H1 (cell line): Measurements from ENCODE around the gene TEX54. TPM values are rescaled to one million over a fixed set of nuclear protein-coding genes. Genes with fewer than 3 reads are reported as not detected.

Experiments used
- CTCF ChIA-PET: fragments of 300-600 bp; sonication (Branson Sonifier 250); formaldehyde crosslinking; loops from one replicate; lab custom pipeline; 2021; ENCODE audit not compliant: partially characterized antibody; lab: Charles Lee
- POLR2A ChIA-PET: fragments of 300-600 bp; sonication (Branson Sonifier 250); formaldehyde crosslinking; loops from one replicate; lab custom pipeline; 2021; ENCODE audit warnings: inconsistent platforms; ENCODE audit not compliant: partially characterized antibody; lab: Charles Lee
- DNase-seq, 2 experiments: peaks; one replicate each; pipeline versions ENCODE4 v3.0.0 to v3.0.0-alpha.2; 2010 to 2022; ENCODE audit warnings: low spot score in 2 of 2, low read depth in 1 of 2, mixed read lengths in 1 of 2
- FAIRE-seq: peaks from 2 replicates; lab custom pipeline; 2011; peaks lifted over from hg19 to GRCh38; lab: Jason Lieb, UNC
- H2AFZ ChIP-seq: 2 replicates; pipeline ENCODE4 v1.8.1; 2012; ENCODE audit warnings: low read length, inconsistent platforms
- H2AK5ac ChIP-seq: 2 replicates; pipeline ENCODE4 v1.6.1; 2013; ENCODE audit warnings: low read depth, low read length
- H2BK120ac ChIP-seq: replicated peaks from 2 replicates; pipeline ENCODE3; 2013; ENCODE audit warnings: low read depth, low read length, inconsistent platforms
- H2BK12ac ChIP-seq: 2 replicates; pipeline ENCODE4 v1.6.1; 2013; ENCODE audit warnings: low read depth, low read length
- H2BK15ac ChIP-seq: 2 replicates; pipeline ENCODE4 v1.6.1; 2013; ENCODE audit warnings: low read length
- H2BK20ac ChIP-seq: 2 replicates; pipeline ENCODE4 v1.6.1; 2013; ENCODE audit warnings: low read length
- H2BK5ac ChIP-seq: 2 replicates; pipeline ENCODE4 v1.6.1; 2013; ENCODE audit warnings: low read depth, low read length
- H3K14ac ChIP-seq: 2 replicates; pipeline ENCODE4 v1.6.1; 2013; ENCODE audit warnings: inconsistent platforms; ENCODE audit not compliant: insufficient read length
- H3K18ac ChIP-seq: 2 replicates; pipeline ENCODE4 v1.6.1; 2013; ENCODE audit warnings: low read length; ENCODE audit errors: extremely low read depth
- H3K23ac ChIP-seq: 2 replicates; pipeline ENCODE4 v1.6.1; 2013; ENCODE audit warnings: inconsistent platforms; ENCODE audit not compliant: insufficient read length
- H3K23me2 ChIP-seq: 2 replicates; pipeline ENCODE4 v1.6.1; 2013; ENCODE audit warnings: low read depth, low read length
- H3K27ac ChIP-seq: 2 replicates; pipeline ENCODE4 v1.6.1; 2011; ENCODE audit warnings: low read depth, low read length, inconsistent platforms
- H3K27me3 ChIP-seq, 4 experiments: replicated peaks in 1 of 4; 1 replicate in 1 of 4; 2 replicates in 3 of 4; pipeline versions ENCODE4 v1.6.1 to v1.8.1; 2011 to 2013; ENCODE audit warnings: low read length in 3 of 4, mild to moderate bottlenecking in 3 of 4, inconsistent platforms in 2 of 4, mixed read lengths in 2 of 4, moderate library complexity in 1 of 4; ENCODE audit not compliant: control insufficient read depth in 3 of 4, insufficient read depth in 3 of 4; ENCODE audit errors: extremely low read depth in 1 of 4
- H3K36me3 ChIP-seq, 4 experiments: 2 replicates each; pipeline versions ENCODE4 v1.6.1 to v1.8.1; 2011 to 2013; ENCODE audit warnings: mild to moderate bottlenecking in 4 of 4, low read length in 3 of 4, moderate library complexity in 2 of 4, control low read depth in 1 of 4, inconsistent platforms in 1 of 4; ENCODE audit not compliant: insufficient read depth in 4 of 4, control insufficient read depth in 2 of 4
- H3K4ac ChIP-seq: replicated peaks from 2 replicates; pipeline ENCODE3; 2013; ENCODE audit warnings: low read length, low read depth, mixed read lengths, inconsistent platforms; ENCODE audit not compliant: insufficient read length
- H3K4me1 ChIP-seq, 4 experiments: replicated peaks in 1 of 4; 1 replicate in 1 of 4; 2 replicates in 3 of 4; pipeline versions ENCODE4 v1.6.1 to v1.8.1; 2011 to 2013; ENCODE audit warnings: low read length in 3 of 4, inconsistent platforms in 2 of 4, mixed read lengths in 1 of 4; ENCODE audit not compliant: insufficient read depth in 4 of 4, control insufficient read depth in 3 of 4
- H3K4me2 ChIP-seq, 2 experiments: 2 replicates each; pipeline versions ENCODE4 v1.6.1 to v1.8.1; 2011 to 2013; ENCODE audit warnings: low read depth in 2 of 2, low read length in 2 of 2, control low read depth in 1 of 2, inconsistent platforms in 1 of 2, mild to moderate bottlenecking in 1 of 2; ENCODE audit not compliant: insufficient read depth in 1 of 2
- H3K4me3 ChIP-seq, 4 experiments: fragments of 200-600, 300-600 bp in 1 of 4; sonication (generic), shearing (Covaris generic), sonication (Bioruptor Twin) in 1 of 4; 2 replicates each; pipeline versions ENCODE4 v1.5.1 to v1.8.1; 2011 to 2016; ENCODE audit warnings: low read length in 4 of 4, low read depth in 3 of 4, control low read depth in 2 of 4, inconsistent platforms in 2 of 4, mild to moderate bottlenecking in 2 of 4, mixed read lengths in 1 of 4, moderate library complexity in 1 of 4; ENCODE audit not compliant: insufficient read depth in 2 of 4; ENCODE audit errors: extremely low read depth in 1 of 4
- H3K56ac ChIP-seq: replicated peaks from 2 replicates; pipeline ENCODE3; 2013; ENCODE audit warnings: low read depth, mild to moderate bottlenecking, mixed read lengths, low read length, inconsistent platforms; ENCODE audit not compliant: insufficient read length
- H3K79me1 ChIP-seq: 2 replicates; pipeline ENCODE4 v1.6.1; 2013; ENCODE audit warnings: low read depth, low read length, control low read depth
- H3K79me2 ChIP-seq, 2 experiments: 2 replicates each; pipeline versions ENCODE4 v1.6.1 to v1.8.1; 2012 to 2013; ENCODE audit warnings: low read length in 2 of 2, mild to moderate bottlenecking in 2 of 2, inconsistent platforms in 1 of 2; ENCODE audit not compliant: insufficient read depth in 2 of 2, control insufficient read depth in 1 of 2
- H3K9ac ChIP-seq, 4 experiments: replicated peaks in 1 of 4; 1 replicate in 1 of 4; 2 replicates in 3 of 4; pipeline versions ENCODE4 v1.6.1 to v1.8.1; 2011 to 2013; ENCODE audit warnings: low read depth in 3 of 4, low read length in 3 of 4, control low read depth in 2 of 4, mild to moderate bottlenecking in 2 of 4, moderate library complexity in 2 of 4, inconsistent platforms in 1 of 4; ENCODE audit errors: extremely low read depth in 1 of 4
- H3K9me3 ChIP-seq, 2 experiments: 2 replicates each; pipeline versions ENCODE4 v1.6.1 to v1.8.1; 2012 to 2013; ENCODE audit warnings: mild to moderate bottlenecking in 2 of 2, moderate library complexity in 2 of 2, control low read depth in 1 of 2, inconsistent platforms in 1 of 2, low read depth in 1 of 2, low read length in 1 of 2, mixed read lengths in 1 of 2; ENCODE audit not compliant: insufficient read depth in 2 of 2
- H4K20me1 ChIP-seq, 2 experiments: replicated peaks in 1 of 2; 2 replicates each; pipeline versions ENCODE3 to v1.8.1; 2011 to 2013; ENCODE audit warnings: inconsistent platforms in 2 of 2, low read length in 2 of 2, mild to moderate bottlenecking in 1 of 2; ENCODE audit not compliant: insufficient read depth in 2 of 2, control insufficient read depth in 1 of 2
- H4K5ac ChIP-seq: 2 replicates; pipeline ENCODE4 v1.6.1; 2013; ENCODE audit warnings: low read length, low read depth, mixed read lengths, inconsistent platforms; ENCODE audit not compliant: insufficient read length
- H4K8ac ChIP-seq: 2 replicates; pipeline ENCODE4 v1.8.0; 2013; ENCODE audit warnings: mild to moderate bottlenecking, moderate library complexity, low read length, inconsistent platforms; ENCODE audit not compliant: insufficient read depth; ENCODE audit errors: extremely low read depth
- H4K91ac ChIP-seq: replicated peaks from 2 replicates; pipeline ENCODE3; 2013; ENCODE audit warnings: low read length, mixed read lengths, inconsistent platforms; ENCODE audit not compliant: insufficient read length
- ASH2L ChIP-seq: fragments of 200-600, 300-600 bp; sonication (generic); IDR thresholded peaks from one replicate; pipeline ENCODE4 v1.7.1; 2017; ENCODE audit warnings: low read length
- CREB1 ChIP-seq: IDR thresholded peaks from 2 replicates; pipeline ENCODE4 v1.6.1; 2012; ENCODE audit warnings: inconsistent platforms
- EGR1 ChIP-seq: IDR thresholded peaks from 2 replicates; pipeline ENCODE4 v1.6.1; 2011; ENCODE audit warnings: low read depth, low read length, borderline replicate concordance
- EP300 ChIP-seq, 2 experiments: IDR thresholded peaks; 1 replicate in 1 of 2; 2 replicates in 1 of 2; pipeline ENCODE4 v1.6.1; 2011 to 2012; ENCODE audit warnings: low read depth in 2 of 2, low read length in 2 of 2, mild to moderate bottlenecking in 2 of 2, borderline replicate concordance in 1 of 2, inconsistent platforms in 1 of 2, moderate library complexity in 1 of 2
- HDAC2 ChIP-seq, 2 experiments: fragments of 300-600 bp in 1 of 2; sonication (generic) in 1 of 2; IDR thresholded peaks; 2 replicates each; pipeline ENCODE4 v1.6.1; 2011 to 2012; ENCODE audit warnings: low read depth in 2 of 2, low read length in 2 of 2, mild to moderate bottlenecking in 2 of 2, moderate library complexity in 2 of 2, borderline replicate concordance in 1 of 2, inconsistent platforms in 1 of 2
- KDM5A ChIP-seq: fragments of 200-600 bp; IDR thresholded peaks from 2 replicates; pipeline ENCODE4 v1.7.1; 2012; ENCODE audit warnings: mild to moderate bottlenecking, low read length, inconsistent platforms, mixed read lengths
- RFX5 ChIP-seq: IDR thresholded peaks from 2 replicates; pipeline ENCODE4 v1.6.1; 2011; ENCODE audit warnings: low read depth, low read length, improper control_type of control experiment, borderline replicate concordance
- RNF2 ChIP-seq: fragments of 200-900, 300-1000 bp; sonication (generic); IDR thresholded peaks from 2 replicates; pipeline ENCODE4 v1.7.1; 2016; ENCODE audit warnings: borderline replicate concordance, low read depth, mild to moderate bottlenecking, antibody characterized with exemption, low read length; ENCODE audit not compliant: poor library complexity, severe bottlenecking; ENCODE audit errors: missing control alignments
- SP2 ChIP-seq: IDR thresholded peaks from 2 replicates; pipeline ENCODE4 v1.6.1; 2012; ENCODE audit warnings: mild to moderate bottlenecking, low read length, inconsistent platforms
- TAF1 ChIP-seq: IDR thresholded peaks from 2 replicates; pipeline ENCODE4 v1.6.1; 2011; ENCODE audit warnings: mild to moderate bottlenecking, low read depth, low read length
- YY1 ChIP-seq: IDR thresholded peaks from 2 replicates; pipeline ENCODE4 v1.6.1; 2011; ENCODE audit warnings: low read depth, mild to moderate bottlenecking, low read length
- WGBS, 2 experiments: shearing (Covaris generic) in 1 of 2; methylation state at CpG; one replicate each; pipeline versions ENCODE4 v1.1.6 to v1.1.7; 2013 to 2015; ENCODE audit warnings: low lambda C conversion rate in 2 of 2, mixed read lengths in 2 of 2, inconsistent platforms in 1 of 2, low coverage in 1 of 2, missing lambda C conversion rate in 1 of 2; ENCODE audit not compliant: insufficient replicate concordance in 2 of 2, insufficient coverage in 1 of 2, insufficient read length in 1 of 2; ENCODE audit errors: extremely low coverage in 1 of 2, missing lambda C conversion rate in 1 of 2; 5-methylcytosine and 5-hydroxymethylcytosine counted together
- polyA plus RNA-seq, 7 experiments: library from polyadenylated mRNA; depleted of rRNA in 3 of 7; stranded (reverse) in 5 of 7; unstranded in 2 of 7; fragments of >200 nt in 5 of 7; fragments of 200-250 nt in 2 of 7; gene quantifications; 1 replicate in 5 of 7; 2 replicates in 1 of 7; 4 replicates in 1 of 7; pipeline versions ENCODE4 v1.2.1 to v1.2.3, GENCODE V29; 2011 to 2013; ENCODE audit warnings: missing spikeins in 2 of 7, mixed read lengths in 2 of 7
- total RNA-seq: library from RNA; stranded (reverse); fragmentation: NEBNext Ultra II Directional; extraction: Animal tissue kit (Norgen Biotek cat#: 25700); gene quantifications from 2 replicates; pipeline ENCODE4 v1.2.1, GENCODE V29; 2021
- TF ChIP-seq, protein P1 (sequence below): IDR thresholded peaks from 2 replicates; pipeline ENCODE4 v1.6.1; 2011; ENCODE audit warnings: low read depth, mild to moderate bottlenecking, low read length; ENCODE audit not compliant: insufficient read depth

TEX54 gene
- total and polyA plus RNA-seq, 2 of the 8 experiments (the other 6 are each of a cell fraction or from before 2014, with no cell fraction given) = 1.2 TPM; not detected in 1

DNA sequence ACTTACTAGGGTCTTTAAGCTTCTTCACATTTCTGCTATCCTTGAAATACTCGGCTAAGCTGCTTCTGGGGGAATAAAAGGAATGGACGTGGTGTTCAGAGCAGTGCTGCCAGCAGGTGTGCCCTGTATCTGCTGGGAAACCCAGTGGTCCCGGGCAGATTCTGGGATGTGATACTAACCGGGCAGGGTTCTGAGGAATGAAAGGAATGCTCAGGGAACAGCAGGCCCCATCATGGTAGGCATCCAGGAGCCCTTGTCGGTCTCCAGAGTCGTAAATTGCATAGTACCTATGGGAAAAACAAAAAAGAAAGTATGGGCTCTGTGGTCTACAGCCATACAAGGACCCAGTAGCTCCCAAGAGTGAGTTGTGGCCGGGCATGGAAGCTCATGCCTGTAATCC is 36.4 kb downstream of the TEX54 start:
- H4K91ac ChIP-seq = no peak overlapping the region
- FAIRE-seq = no peak
- H3K23ac ChIP-seq = no peak overlapping the region
- no peaks in the 10 kb centered on the region for H3K9me3 ChIP-seq
- no peak overlapping the region for H3K9ac ChIP-seq
- no peak overlapping the region for H2BK5ac ChIP-seq
- no peak overlapping the region for H4K5ac ChIP-seq
- no peaks in the 10 kb centered on the region for H3K23me2 ChIP-seq
- H2BK15ac ChIP-seq = no peak overlapping the region
- H4K20me1 ChIP-seq = peaks cover 0 to 3% of the 10 kb centered on the region in 2 experiments
- no peak overlapping the region for H3K18ac ChIP-seq
- H3K14ac ChIP-seq = no peak overlapping the region
- H4K8ac ChIP-seq = no peak overlapping the region
- H3K27me3 ChIP-seq = no peaks in the 10 kb centered on the region
- ChIA-PET CTCF (interaction anchor here (0.7 to 3.9 kb wide), 4 partner anchors 9 to 81 kb away, joined by 4 to 19 read pairs (median 4); partner anchors contain the start of gene TMEM179B), POLR2A (interaction anchor here (0.7 to 15.9 kb wide), 18 partner anchors 7 to 655 kb away, joined by 3 to 251 read pairs (median 4); partner anchors contain the start of genes C11orf98, CSKMT, LBHD1 and NXF1)
- H3K27ac ChIP-seq = no peak overlapping the region
- DNase-seq = no peak
- no peak overlapping the region for H3K4me2 ChIP-seq
- no peak overlapping the region for H2AFZ ChIP-seq
- H3K79me1 ChIP-seq = no peaks in the 10 kb centered on the region; the same call in 1 of the 2 replicates
- H3K4me1 ChIP-seq = peaks cover 0 to 3% (median 1%) of the 10 kb centered on the region in 4 experiments; a peak in 3 of 7 replicates
- no peak overlapping the region for H3K4me3 ChIP-seq
- WGBS, 2 experiments = 89% methylated on average over 7 of the region's 7 CpGs; no CpG with 5 or more reads in 1 of the 2 experiments
- H2BK12ac ChIP-seq = no peak overlapping the region
- no peak for TF ChIP-seq HDAC2 (IDR thresholded peaks at IDR 0.05; ENCODE audit: borderline replicate concordance in 1 of 2, low read depth in 2 of 2, low read length in 2 of 2)
- TF ChIP-seq TAF1 = no peak
- no peak for TF ChIP-seq RFX5
- no peak for TF ChIP-seq CREB1
- no peak for TF ChIP-seq EGR1
- no peak for TF ChIP-seq ASH2L
- TF ChIP-seq, protein P1, sequence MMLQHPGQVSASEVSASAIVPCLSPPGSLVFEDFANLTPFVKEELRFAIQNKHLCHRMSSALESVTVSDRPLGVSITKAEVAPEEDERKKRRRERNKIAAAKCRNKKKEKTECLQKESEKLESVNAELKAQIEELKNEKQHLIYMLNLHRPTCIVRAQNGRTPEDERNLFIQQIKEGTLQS = no peak
- TF ChIP-seq KDM5A = no peak
- no peak for TF ChIP-seq YY1
- no peak for TF ChIP-seq EP300 (IDR thresholded peaks at IDR 0.05; ENCODE audit: borderline replicate concordance in 1 of 2, low read depth in 2 of 2, low read length in 2 of 2)
- no peak for TF ChIP-seq RNF2
- TF ChIP-seq SP2 = no peak
- TF ChIP-seq, all 59 proteins: peak for 0
- H3K79me2 ChIP-seq = peaks cover 0 to 5% of the 10 kb centered on the region in 2 experiments; a peak in 1 of 4 replicates
- no peak overlapping the region for H3K4ac ChIP-seq
- no peak overlapping the region for H3K56ac ChIP-seq
- H2BK120ac ChIP-seq = no peak overlapping the region
- H2BK20ac ChIP-seq = no peak overlapping the region
- no peak overlapping the region for H2AK5ac ChIP-seq
- peaks cover 30 to 60% (median 52%) of the 10 kb centered on the region in 4 experiments for H3K36me3 ChIP-seq
